Measurements from ENCODE around the gene MAN1A1.

The MAN1A1 gene

GRCh38 chr6:119237177-119237715 is 112.3 kb downstream of the MAN1A1 start:
- no peak for DNase-seq (ENCODE audit: low read depth, low spot score)

- no peak for DNase-seq (ENCODE audit: low read depth, low spot score)
Observed at GRCh38 chr6:119234941-119235340, 114.6 kb downstream of the MAN1A1 start.

GRCh38 chr6:119234457-119234856 is 115.1 kb downstream of the MAN1A1 start:
- no peak for DNase-seq (ENCODE audit: low read depth, low spot score)

GRCh38 chr6:119233312-119233984 is 116.1 kb downstream of the MAN1A1 start:
- no peak for DNase-seq (ENCODE audit: low read depth, low spot score)

GRCh38 chr6:119231394-119231793 is 118.2 kb downstream of the MAN1A1 start:
- no peak for DNase-seq (ENCODE audit: low read depth, low spot score)

GRCh38 chr6:119230160-119230559 is 119.4 kb downstream of the MAN1A1 start:
- DNase-seq (ENCODE audit: low read depth, low spot score), result no peak

GRCh38 chr6:119227377-119227776 is 122.2 kb downstream of the MAN1A1 start:
- no peak for DNase-seq (ENCODE audit: low read depth, low spot score)

- no peak for DNase-seq (ENCODE audit: low read depth, low spot score)
Observed at GRCh38 chr6:119226089-119226488, 123.5 kb downstream of the MAN1A1 start.

GRCh38 chr6:119224095-119224701 is 125.4 kb downstream of the MAN1A1 start:
- DNase-seq (ENCODE audit: low read depth, low spot score), result no peak

- no peak for DNase-seq (ENCODE audit: low read depth, low spot score)
Observed at GRCh38 chr6:119220452-119220851, 129.1 kb downstream of the MAN1A1 start.

GRCh38 chr6:119218548-119218947 is 131.0 kb downstream of the MAN1A1 start:
- no peak for DNase-seq (ENCODE audit: low read depth, low spot score)

- no peak for DNase-seq (ENCODE audit: low read depth, low spot score)
Observed at GRCh38 chr6:119215885-119216590, 133.5 kb downstream of the MAN1A1 start.

- DNase-seq (ENCODE audit: low read depth, low spot score), result no peak
Observed at GRCh38 chr6:119215309-119215708, 134.3 kb downstream of the MAN1A1 start.

- DNase-seq (ENCODE audit: low read depth, low spot score), result no peak
Observed at GRCh38 chr6:119210596-119210995, 139.0 kb downstream of the MAN1A1 start.

- no peak for DNase-seq (ENCODE audit: low read depth, low spot score)
Observed at GRCh38 chr6:119209452-119210205, 139.9 kb downstream of the MAN1A1 start.

GRCh38 chr6:119207971-119208725 is 141.4 kb downstream of the MAN1A1 start:
- peak; percentile 85 for DNase-seq (ENCODE audit: low read depth, low spot score)

GRCh38 chr6:119207327-119207726 is 142.2 kb downstream of the MAN1A1 start:
- no peak for DNase-seq (ENCODE audit: low read depth, low spot score)

- DNase-seq (ENCODE audit: low read depth, low spot score), result no peak
Observed at GRCh38 chr6:119205911-119206618, 143.5 kb downstream of the MAN1A1 start.

GRCh38 chr6:119204719-119205118 is 144.8 kb downstream of the MAN1A1 start:
- no peak for DNase-seq (ENCODE audit: low read depth, low spot score)

GRCh38 chr6:119201480-119201879 is 148.1 kb downstream of the MAN1A1 start:
- no peak for DNase-seq (ENCODE audit: low read depth, low spot score)

Measured in astrocyte of the hippocampus (primary cell).